K562 (cell line): ENCODE data around the gene TIAM1. TPM values are rescaled to one million over a fixed set of nuclear protein-coding genes. Genes with fewer than 3 reads are reported as not detected.

ENCODE experiments used
- ATAC-seq: fragments of 200-7000 bp; cut with Tn5 transposase; 3 replicates; pipeline ENCODE4 v1.9.1; 2020; ENCODE audit warnings: moderate library complexity
- BruUV-seq: library from RNA; stranded (reverse); fragments of 400-500 nt; replicated peaks from 2 replicates; lab custom pipeline; 2021; lab: Mats Ljungman, UMichigan
- CTCF ChIA-PET: fragments of 300-600 bp; formaldehyde crosslinking; extraction: SDS; loops from one replicate; lab custom pipeline; 2021; ENCODE audit warnings: low intra/inter-chr PET ratio; lab: Yijun Ruan, JAX
- POLR2A ChIA-PET: fragments of 300-600, 350-650 bp; sonication (Branson Sonifier 250); formaldehyde crosslinking; extraction: SDS; loops from one replicate; lab custom pipeline; 2021; ENCODE audit warnings: antibody characterized with exemption, inconsistent platforms; lab: Yijun Ruan, JAX
- DNase-seq, 4 experiments: peaks; one replicate each; pipeline versions ENCODE4 v3.0.0 to v3.0.0-alpha.2; 2011 to 2018; ENCODE audit warnings: low spot score in 3 of 4, mixed read lengths in 3 of 4; ENCODE audit errors: extremely low read depth in 1 of 4
- FAIRE-seq: peaks from 2 replicates; lab custom pipeline; 2011; peaks lifted over from hg19 to GRCh38; lab: Jason Lieb, UNC
- H2AFZ ChIP-seq: 2 replicates; pipeline ENCODE4 v1.6.0; 2011; ENCODE audit warnings: low read depth, low read length, control low read depth, inconsistent platforms
- H3K27ac ChIP-seq: fragments of 200-600 bp; 3 replicates; pipeline ENCODE4 v1.8.0; 2011; ENCODE audit warnings: low read depth, mild to moderate bottlenecking, control low read depth, inconsistent platforms, low read length, moderate library complexity, mixed read lengths; ENCODE audit errors: extremely low read depth
- H3K27me3 ChIP-seq, 2 experiments: fragments of 300-600 bp in 1 of 2; 2 replicates in 1 of 2; 3 replicates in 1 of 2; pipeline versions ENCODE4 v1.6.0 to v1.8.0; 2011; ENCODE audit warnings: inconsistent platforms in 2 of 2, low read length in 2 of 2, mild to moderate bottlenecking in 1 of 2, mixed read lengths in 1 of 2, moderate library complexity in 1 of 2; ENCODE audit not compliant: control insufficient read depth in 2 of 2, insufficient read depth in 2 of 2
- H3K36me3 ChIP-seq: fragments of 300-600 bp; 3 replicates; pipeline ENCODE4 v1.8.0; 2011; ENCODE audit warnings: mild to moderate bottlenecking, low read length, inconsistent platforms; ENCODE audit not compliant: control insufficient read depth, insufficient read depth
- H3K4me1 ChIP-seq, 2 experiments: fragments of 200-600 bp in 1 of 2; replicated peaks in 1 of 2; 2 replicates in 1 of 2; 3 replicates in 1 of 2; pipeline versions ENCODE4 v1.5.1 to v1.8.0; 2011; ENCODE audit warnings: inconsistent platforms in 2 of 2, low read length in 2 of 2, mild to moderate bottlenecking in 1 of 2, mixed read lengths in 1 of 2, moderate library complexity in 1 of 2; ENCODE audit not compliant: control insufficient read depth in 2 of 2, insufficient read depth in 2 of 2
- H3K4me2 ChIP-seq: 2 replicates; pipeline ENCODE4 v1.6.1; 2011; ENCODE audit warnings: low read length, control low read depth, inconsistent platforms, mixed read lengths; ENCODE audit not compliant: insufficient read depth
- H3K4me3 ChIP-seq: fragments of 200-600 bp; sonication (generic), shearing (Covaris generic); 2 replicates; pipeline ENCODE4 v1.5.1; 2016; ENCODE audit warnings: control low read depth, inconsistent platforms
- H3K79me2 ChIP-seq: fragments of 200-600 bp; 3 replicates; pipeline ENCODE4 v1.8.0; 2011; ENCODE audit warnings: low read length, inconsistent platforms; ENCODE audit not compliant: control insufficient read depth, insufficient read depth
- H3K9ac ChIP-seq, 2 experiments: 2 replicates each; pipeline versions ENCODE4 v1.6.0 to v1.6.1; 2011; ENCODE audit warnings: low read depth in 2 of 2, low read length in 2 of 2, control low read depth in 1 of 2, inconsistent platforms in 1 of 2, mild to moderate bottlenecking in 1 of 2, mixed read lengths in 1 of 2; ENCODE audit not compliant: insufficient read depth in 1 of 2
- H3K9me1 ChIP-seq: one replicate; pipeline ENCODE4 v1.6.0; 2011; ENCODE audit warnings: inconsistent platforms, mild to moderate bottlenecking, low read length, moderate library complexity; ENCODE audit not compliant: control insufficient read depth, insufficient read depth
- H3K9me3 ChIP-seq: replicated peaks from 2 replicates; pipeline ENCODE4 v1.5.1; 2011; ENCODE audit warnings: low read depth, low read length, inconsistent platforms; ENCODE audit not compliant: control insufficient read depth, insufficient read depth
- H4K20me1 ChIP-seq: replicated peaks from 2 replicates; pipeline ENCODE4 v1.6.1; 2011; ENCODE audit warnings: low read length, inconsistent platforms, mixed read lengths; ENCODE audit not compliant: control insufficient read depth, insufficient read depth
- CBX3 ChIP-seq, 2 experiments: IDR thresholded peaks; 1 replicate in 1 of 2; 2 replicates in 1 of 2; pipeline ENCODE4 v1.6.1; 2012; ENCODE audit warnings: inconsistent platforms in 2 of 2, low read length in 2 of 2, borderline replicate concordance in 1 of 2, control low read depth in 1 of 2
- KLF16 ChIP-seq: IDR thresholded peaks from 2 replicates; pipeline ENCODE4 v1.6.1; 2016; ENCODE audit warnings: antibody characterized with exemption
- RFX1 ChIP-seq: fragments of 450-650 bp; IDR thresholded peaks from 2 replicates; pipeline ENCODE4 v1.6.1; 2016; ENCODE audit warnings: mild to moderate bottlenecking, moderate library complexity
- RFX7 ChIP-seq: fragments of 250-450 bp; sonication (Bioruptor Pico); IDR thresholded peaks from 2 replicates; pipeline ENCODE4 v1.5.1; 2021; ENCODE audit warnings: mild to moderate bottlenecking
- STAG1 ChIP-seq: sonication (generic); formaldehyde crosslinking; IDR thresholded peaks from 2 replicates; pipeline ENCODE4 v1.5.0; 2020; ENCODE audit warnings: missing genetic modification reagents, borderline replicate concordance
- STAT5B ChIP-seq: fragments of 250-450 bp; sonication (Bioruptor Pico); IDR thresholded peaks from 2 replicates; pipeline ENCODE4 v1.8.0; 2021; ENCODE audit warnings: mild to moderate bottlenecking, inconsistent platforms
- ZNF311 ChIP-seq: fragments of 250-450 bp; sonication (Bioruptor Pico); IDR thresholded peaks from 2 replicates; pipeline ENCODE4 v1.4.0; 2020; ENCODE audit warnings: mild to moderate bottlenecking, moderate library complexity
- ZNF561 ChIP-seq: fragments of 450-650 bp; formaldehyde crosslinking; conservative IDR thresholded peaks from 2 replicates; pipeline ENCODE4 v1.4.0; 2020; ENCODE audit warnings: mild to moderate bottlenecking, moderate library complexity
- WGBS: fragments of 100-300 bp; shearing (Covaris generic); methylation state at CpG from one replicate; pipeline ENCODE4 v1.1.6; 2016; ENCODE audit warnings: low coverage, mixed read lengths; ENCODE audit not compliant: insufficient coverage; ENCODE audit errors: missing lambda C conversion rate; 5-methylcytosine and 5-hydroxymethylcytosine counted together
- in situ Hi-C: fragments of 300-500 bp; cut with MboI; formaldehyde crosslinking; loops from 4 replicates; pipeline ENCODE4 v1.15.0; 2018; ENCODE audit warnings: inconsistent platforms, mixed read lengths
- intact Hi-C: fragments of 100-400 bp; cut with micrococcal nuclease; formaldehyde crosslinking; loops from 2 replicates; pipeline ENCODE4 v1.14.2; 2022
- polyA plus RNA-seq, 8 experiments: library from polyadenylated mRNA; depleted of rRNA in 4 of 8; stranded (reverse) in 5 of 8; unstranded in 3 of 8; fragments of >200 nt; fragmentation: Nextera tagmentation in 2 of 8; fragmentation: Illumina TruSeq in 1 of 8; extraction: Ambion mirVana in 2 of 8; extraction: Trizol in 1 of 8; gene quantifications; 2 replicates each; pipeline versions ENCODE4 v1.2.1 to v1.2.3, GENCODE V29; 2011 to 2014; ENCODE audit warnings: inconsistent platforms in 1 of 8, missing spikeins in 1 of 8
- total RNA-seq, 7 experiments: library from RNA; depleted of rRNA in 6 of 7; stranded (reverse); fragments of >200 nt in 6 of 7; fragmentation: Illumina TruSeq in 2 of 7; extraction: Trizol in 2 of 7; gene quantifications; 2 replicates each; pipeline versions ENCODE4 v1.2.1 to v1.2.3, GENCODE V29; 2011 to 2021; ENCODE audit warnings: low replicate concordance in 1 of 7
- TF ChIP-seq, protein P1 (sequence below): IDR thresholded peaks from 2 replicates; pipeline ENCODE4 v1.6.1; 2011; ENCODE audit not compliant: insufficient read length; ENCODE audit errors: extremely low read depth

Gene TIAM1
- total and polyA plus RNA-seq, 9 of the 15 experiments (the other 6 are each of a cell fraction or from before 2014, with no cell fraction given), result 0.11 TPM; not detected in 8

DNA sequence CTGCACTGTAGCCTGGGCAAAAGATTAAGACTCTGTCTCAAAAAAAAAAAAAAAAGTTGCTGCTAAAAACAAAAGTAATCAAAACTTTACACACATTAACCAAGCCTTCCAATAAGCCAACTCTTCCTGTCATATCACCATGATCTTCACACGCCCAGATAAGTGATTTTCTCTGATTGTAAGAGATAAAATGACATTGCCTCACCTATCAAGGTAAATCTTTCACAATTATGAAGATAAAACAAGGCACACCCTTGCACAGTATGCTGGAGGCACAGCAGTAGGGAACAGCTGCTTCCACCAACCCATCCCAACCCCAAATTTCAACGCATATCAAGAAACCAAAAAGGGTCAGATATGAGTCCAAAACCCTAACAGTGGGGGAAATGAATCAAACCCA, 8.8 kb upstream of the TIAM1 start (continued):
- TF ChIP-seq STAT5B (no peak), KLF16 (no peak), ZNF561 (CRISPR knock-in tag) (no peak)

DNA sequence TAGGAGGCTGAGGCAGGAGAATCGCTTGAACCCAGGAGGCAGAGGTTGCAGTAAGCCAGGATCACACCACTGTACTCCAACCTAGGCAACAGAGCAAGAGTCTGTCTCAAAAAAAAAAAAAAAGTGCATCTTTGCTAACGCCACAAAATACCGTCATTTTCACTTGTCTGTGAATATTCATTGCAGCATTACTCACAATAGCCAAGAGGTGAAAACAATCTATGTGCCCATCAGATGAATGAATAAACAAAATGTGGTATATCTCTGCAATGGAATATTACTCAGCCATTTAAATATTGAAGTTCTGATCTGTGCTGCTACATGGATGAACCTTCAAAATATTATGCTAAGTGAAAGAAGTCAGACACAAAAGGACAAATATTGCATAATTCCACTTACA, 7.9 kb upstream of the TIAM1 start:
- DNase-seq (no peak), ATAC-seq (no peak), FAIRE-seq (no peak)
- Histone ChIP-seq H3K9ac (no peak overlapping the region), H4K20me1 (0 out of 2 replicates have a peak, but pooled peaks cover 3% of the 10 kb centered on the region), H3K36me3 (no peaks in the 10 kb centered on the region), H3K9me3 (no peaks in the 10 kb centered on the region), H3K4me1 (no peaks in the 10 kb centered on the region), H3K9me1 (no peaks in the 10 kb centered on the region), H3K4me2 (no peak overlapping the region), H3K27ac (no peak overlapping the region), H3K4me3 (no peak overlapping the region), H3K27me3 (no peaks in the 10 kb centered on the region; a peak in 1 of 5 replicates), H2AFZ (no peak overlapping the region), H3K79me2 (no peaks in the 10 kb centered on the region)
- no TSS peak for BruUV-seq
- TF ChIP-seq RFX7 (CRISPR knock-in tag), result no peak
- TF ChIP-seq STAG1 (CRISPR knock-in tag), result no peak
- TF ChIP-seq ZNF311 (CRISPR knock-in tag), result no peak
- TF ChIP-seq, protein P1, sequence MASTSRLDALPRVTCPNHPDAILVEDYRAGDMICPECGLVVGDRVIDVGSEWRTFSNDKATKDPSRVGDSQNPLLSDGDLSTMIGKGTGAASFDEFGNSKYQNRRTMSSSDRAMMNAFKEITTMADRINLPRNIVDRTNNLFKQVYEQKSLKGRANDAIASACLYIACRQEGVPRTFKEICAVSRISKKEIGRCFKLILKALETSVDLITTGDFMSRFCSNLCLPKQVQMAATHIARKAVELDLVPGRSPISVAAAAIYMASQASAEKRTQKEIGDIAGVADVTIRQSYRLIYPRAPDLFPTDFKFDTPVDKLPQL, result no peak
- TF ChIP-seq RFX1, result no peak
- TF ChIP-seq CBX3 (IDR thresholded peaks at IDR 0.05; ENCODE audit: borderline replicate concordance in 1 of 2, low read length in 2 of 2), result no peak
- CTCF ChIA-PET, result no interaction called here
- in situ Hi-C loops, result no loop called here
- WGBS, result 0% methylated on average over 3 of the region's 3 CpGs
- intact Hi-C loops, result no loop called here
- POLR2A ChIA-PET, result interaction anchor here (1.0 kb wide), 1 partner anchor 9 kb away, joined by 4 read pairs; no protein-coding TSS in a partner anchor
